WERI-Rb-1 (cell line): ENCODE results near the gene ANO2.

Experiments
- DNase-seq: peaks from one replicate; pipeline ENCODE4 v3.0.0-alpha.2; 2020
- H3K27ac ChIP-seq: fragments of 250-450 bp; sonication (Bioruptor Pico); 2 replicates; pipeline ENCODE4 v1.5.1; 2020; ENCODE audit warnings: mild to moderate bottlenecking, moderate library complexity
- H3K27me3 ChIP-seq: fragments of 250-450 bp; sonication (Bioruptor Pico); 2 replicates; pipeline ENCODE4 v1.5.1; 2021; ENCODE audit warnings: mild to moderate bottlenecking, low read depth, moderate library complexity; ENCODE audit not compliant: insufficient read depth, severe bottlenecking
- H3K36me3 ChIP-seq: fragments of 250-450 bp; sonication (Bioruptor Pico); 2 replicates; pipeline ENCODE4 v1.5.1; 2020; ENCODE audit warnings: mild to moderate bottlenecking, moderate library complexity
- H3K4me3 ChIP-seq: 2 replicates; pipeline ENCODE4 v1.5.1; 2011; ENCODE audit warnings: low read depth, mild to moderate bottlenecking, control low read depth, low read length
- H3K9me3 ChIP-seq: fragments of 250-450 bp; sonication (Bioruptor Pico); 2 replicates; pipeline ENCODE4 v1.5.1; 2021; ENCODE audit warnings: mild to moderate bottlenecking, moderate library complexity; ENCODE audit not compliant: severe bottlenecking
- CTCF ChIP-seq: IDR thresholded peaks from 2 replicates; pipeline ENCODE4 v1.5.1; 2011; ENCODE audit warnings: low read depth, mild to moderate bottlenecking, control low read depth, inconsistent platforms, low read length

The ANO2 gene

GRCh38 chr12:5796959-5797225, 148.2 kb downstream of the ANO2 start:
- Histone ChIP-seq H3K9me3 (no peaks in the 10 kb centered on the region), H3K27me3 (no peaks in the 10 kb centered on the region), H3K36me3 (peaks cover 17% of the 10 kb centered on the region), H3K27ac (no peak overlapping the region), H3K4me3 (no peak overlapping the region)
- no peak for DNase-seq
- TF ChIP-seq CTCF, result no peak

GRCh38 chr12:5796171-5796958, 148.7 kb downstream of the ANO2 start:
- DNase-seq, result peak; percentile 61
- no peak overlapping the region for H3K4me3 ChIP-seq
- H3K27ac ChIP-seq, result no peak overlapping the region
- no peaks in the 10 kb centered on the region for H3K27me3 ChIP-seq
- no peaks in the 10 kb centered on the region for H3K9me3 ChIP-seq
- peaks cover 17% of the 10 kb centered on the region for H3K36me3 ChIP-seq
- peak; percentile 93 for TF ChIP-seq CTCF

GRCh38 chr12:5794156-5794555, 150.9 kb downstream of the ANO2 start:
- H3K27ac ChIP-seq, result no peak overlapping the region
- TF ChIP-seq CTCF, result no peak
- no peak for DNase-seq
- peaks cover 9% of the 10 kb centered on the region for H3K36me3 ChIP-seq
- H3K4me3 ChIP-seq, result no peak overlapping the region
- H3K9me3 ChIP-seq, result no peaks in the 10 kb centered on the region
- no peaks in the 10 kb centered on the region for H3K27me3 ChIP-seq

- Histone ChIP-seq H3K36me3 (peaks cover 11% of the 10 kb centered on the region), H3K9me3 (no peaks in the 10 kb centered on the region), H3K27ac (no peak overlapping the region), H3K4me3 (no peak overlapping the region), H3K27me3 (no peaks in the 10 kb centered on the region)
- no peak for DNase-seq
- TF ChIP-seq CTCF, result no peak
Observed at GRCh38 chr12:5792343-5792742, 152.7 kb downstream of the ANO2 start.

- H3K4me3 ChIP-seq, result no peak overlapping the region
- no peak overlapping the region for H3K27ac ChIP-seq
- DNase-seq, result no peak
- TF ChIP-seq CTCF, result no peak
- H3K36me3 ChIP-seq, result peaks cover 11% of the 10 kb centered on the region
- no peaks in the 10 kb centered on the region for H3K9me3 ChIP-seq
- no peaks in the 10 kb centered on the region for H3K27me3 ChIP-seq
Observed at GRCh38 chr12:5789469-5789968, 155.5 kb downstream of the ANO2 start.

- Histone ChIP-seq H3K9me3 (no peaks in the 10 kb centered on the region), H3K27ac (no peak overlapping the region), H3K4me3 (no peak overlapping the region), H3K27me3 (no peaks in the 10 kb centered on the region), H3K36me3 (peaks cover 11% of the 10 kb centered on the region)
- DNase-seq, result no peak
- TF ChIP-seq CTCF, result no peak
Observed at GRCh38 chr12:5787828-5788227, 157.2 kb downstream of the ANO2 start.
